Kasumi-1 (cell line): Measurements from ENCODE around the gene COLEC12.
"Not testable (repeated sequence)": the region's sequence is repeated elsewhere in the genome, so short reads cannot be mapped to it uniquely, and the experiment has no call there.

Experiments
- DNase-seq, 2 experiments: peaks; one replicate each; lab custom pipeline; 2025; lab: John Stamatoyannopoulos, UW

The COLEC12 gene

GRCh38 chr18:323253-323622, 177.3 kb downstream of the COLEC12 start:
- no peak for DNase-seq

GRCh38 chr18:321865-322467, 178.5 kb downstream of the COLEC12 start:
- DNase-seq = peak in 1 of 2 experiments; percentile 17

GRCh38 chr18:320155-320554, 180.3 kb downstream of the COLEC12 start:
- DNase-seq = no peak

GRCh38 chr18:319720-320119, 180.8 kb downstream of the COLEC12 start:
- DNase-seq = no peak

GRCh38 chr18:318791-319291, 181.7 kb downstream of the COLEC12 start:
- DNase-seq = no peak

GRCh38 chr18:317618-318017, 182.9 kb downstream of the COLEC12 start:
- DNase-seq = no peak

- no peak for DNase-seq
Measured at GRCh38 chr18:316393-316792, 184.1 kb downstream of the COLEC12 start.

- DNase-seq = no peak
Measured at GRCh38 chr18:313931-314330, 186.6 kb downstream of the COLEC12 start.

GRCh38 chr18:312415-312814, 188.1 kb downstream of the COLEC12 start:
- no peak for DNase-seq

GRCh38 chr18:310042-310441, 190.5 kb downstream of the COLEC12 start:
- no peak for DNase-seq

GRCh38 chr18:308086-308485, 192.4 kb downstream of the COLEC12 start:
- not testable (repeated sequence) for DNase-seq

- no peak for DNase-seq
Measured at GRCh38 chr18:306608-307255, 193.8 kb downstream of the COLEC12 start.

GRCh38 chr18:305003-305501, 195.4 kb downstream of the COLEC12 start:
- no peak for DNase-seq

GRCh38 chr18:303607-304006, 196.9 kb downstream of the COLEC12 start:
- no peak for DNase-seq

GRCh38 chr18:303011-303410, 197.5 kb downstream of the COLEC12 start:
- DNase-seq = no peak

GRCh38 chr18:302097-302496, 198.4 kb downstream of the COLEC12 start:
- no peak for DNase-seq

GRCh38 chr18:297936-298335, 202.6 kb downstream of the COLEC12 start:
- DNase-seq = no peak

- DNase-seq = no peak
Measured at GRCh38 chr18:295756-296490, 204.6 kb downstream of the COLEC12 start.

GRCh38 chr18:294566-294965, 205.9 kb downstream of the COLEC12 start:
- DNase-seq = no peak

GRCh38 chr18:293536-293935, 207.0 kb downstream of the COLEC12 start:
- DNase-seq = no peak

GRCh38 chr18:292271-292670, 208.2 kb downstream of the COLEC12 start:
- peak; percentile 27 to 46 for DNase-seq

GRCh38 chr18:289970-290369, 210.5 kb downstream of the COLEC12 start:
- DNase-seq = not testable (repeated sequence)

- DNase-seq = no peak
Measured at GRCh38 chr18:289026-289425, 211.5 kb downstream of the COLEC12 start.
